GM12892 (cell line): ENCODE measurements around the gene NUDT8.

Experiments used
- POLR2A ChIP-seq: IDR thresholded peaks from 2 replicates; pipeline ENCODE4 v1.6.1; 2011; ENCODE audit warnings: low read depth, low read length, control low read depth
- POLR2AphosphoS5 ChIP-seq: IDR thresholded peaks from 2 replicates; pipeline ENCODE4 v1.6.1; 2011; ENCODE audit warnings: low read depth, low read length, control low read depth
- TAF1 ChIP-seq: IDR thresholded peaks from 2 replicates; pipeline ENCODE4 v1.6.1; 2011; ENCODE audit warnings: low read depth, mild to moderate bottlenecking, control low read depth, low read length, borderline replicate concordance

- TF ChIP-seq POLR2AphosphoS5 (no peak), POLR2A (no peak), TAF1 (no peak)
Measured at GRCh38 chr11:67656278-67656922, 26.7 kb upstream of the NUDT8 start.
